Adrenal gland (tissue), 5 donors: ENCODE measurements around the gene SMPD3.

Source experiments
- POLR2A ChIP-seq, 2 donors: fragments of 450-650 bp; IDR thresholded peaks; one replicate each; pipeline ENCODE4 v1.6.1; 2017; ENCODE audit warnings: antibody characterized with exemption in 2 of 2, mild to moderate bottlenecking in 2 of 2, moderate library complexity in 1 of 2
- TF ChIP-seq, protein P1 (sequence below), 6 experiments: fragments of 450-650 bp in 4 of 6; fragments of 200-600 bp in 2 of 6; sonication (generic) in 1 of 6; IDR thresholded peaks; 1 replicate in 5 of 6; 2 replicates in 1 of 6; pipeline versions ENCODE4 v1.5.1 to v1.8.0; 2016 to 2021; ENCODE audit warnings: antibody characterized with exemption in 6 of 6, mild to moderate bottlenecking in 2 of 6, moderate library complexity in 1 of 6
- donor health status: DM: no; HTN: no; CAD: no.

- TF ChIP-seq, protein P1, sequence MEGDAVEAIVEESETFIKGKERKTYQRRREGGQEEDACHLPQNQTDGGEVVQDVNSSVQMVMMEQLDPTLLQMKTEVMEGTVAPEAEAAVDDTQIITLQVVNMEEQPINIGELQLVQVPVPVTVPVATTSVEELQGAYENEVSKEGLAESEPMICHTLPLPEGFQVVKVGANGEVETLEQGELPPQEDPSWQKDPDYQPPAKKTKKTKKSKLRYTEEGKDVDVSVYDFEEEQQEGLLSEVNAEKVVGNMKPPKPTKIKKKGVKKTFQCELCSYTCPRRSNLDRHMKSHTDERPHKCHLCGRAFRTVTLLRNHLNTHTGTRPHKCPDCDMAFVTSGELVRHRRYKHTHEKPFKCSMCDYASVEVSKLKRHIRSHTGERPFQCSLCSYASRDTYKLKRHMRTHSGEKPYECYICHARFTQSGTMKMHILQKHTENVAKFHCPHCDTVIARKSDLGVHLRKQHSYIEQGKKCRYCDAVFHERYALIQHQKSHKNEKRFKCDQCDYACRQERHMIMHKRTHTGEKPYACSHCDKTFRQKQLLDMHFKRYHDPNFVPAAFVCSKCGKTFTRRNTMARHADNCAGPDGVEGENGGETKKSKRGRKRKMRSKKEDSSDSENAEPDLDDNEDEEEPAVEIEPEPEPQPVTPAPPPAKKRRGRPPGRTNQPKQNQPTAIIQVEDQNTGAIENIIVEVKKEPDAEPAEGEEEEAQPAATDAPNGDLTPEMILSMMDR (IDR thresholded peaks at IDR 0.05) = no peak
- no peak for TF ChIP-seq POLR2A (IDR thresholded peaks at IDR 0.05)
Observed at GRCh38 chr16:68453816-68454215, 5.5 kb upstream of the SMPD3 start.
